ENCODE measurements around the gene LUZP4. TPM values are rescaled to one million over a fixed set of nuclear protein-coding genes. Genes with fewer than 3 reads are reported as not detected.
"Not testable (repeated sequence)": the region's sequence is repeated elsewhere in the genome, so short reads cannot be mapped to it uniquely, and the experiment has no call there.

LUZP4 gene
- total RNA-seq, 1 donor from 2014 or later: not detected

DNA sequence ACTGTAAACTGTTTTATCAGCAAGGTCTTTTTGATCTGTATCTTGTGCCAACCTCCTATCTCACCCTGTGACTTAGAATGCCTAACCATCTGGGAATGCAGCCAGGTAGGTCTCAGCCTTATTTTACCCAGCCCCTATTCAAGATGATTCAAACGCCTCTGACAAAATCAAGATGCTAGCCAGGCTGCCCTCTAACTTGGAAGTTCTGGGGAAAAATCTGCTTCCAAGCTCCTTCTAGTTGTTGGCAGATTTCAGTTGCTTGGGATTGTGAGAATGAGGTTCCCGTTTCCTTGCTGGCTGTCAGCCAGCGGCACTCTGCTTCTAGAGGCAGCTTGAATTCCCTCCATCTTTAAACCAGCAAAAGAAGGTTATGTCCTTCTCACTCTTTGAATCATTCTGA, 34.7 kb downstream of the LUZP4 start:
- Histone ChIP-seq H3K27me3 (ENCODE audit: control insufficient read depth, insufficient read depth, low read length) (peaks cover 3% of the 10 kb centered on the region), H3K4me3 (ENCODE audit: low read depth, low read length) (no peak overlapping the region), H3K36me3 (ENCODE audit: control insufficient read depth, insufficient read depth, low read length) (no peaks in the 10 kb centered on the region)
- DNase-seq (ENCODE audit: low read depth): no peak
- TF ChIP-seq, protein P1, sequence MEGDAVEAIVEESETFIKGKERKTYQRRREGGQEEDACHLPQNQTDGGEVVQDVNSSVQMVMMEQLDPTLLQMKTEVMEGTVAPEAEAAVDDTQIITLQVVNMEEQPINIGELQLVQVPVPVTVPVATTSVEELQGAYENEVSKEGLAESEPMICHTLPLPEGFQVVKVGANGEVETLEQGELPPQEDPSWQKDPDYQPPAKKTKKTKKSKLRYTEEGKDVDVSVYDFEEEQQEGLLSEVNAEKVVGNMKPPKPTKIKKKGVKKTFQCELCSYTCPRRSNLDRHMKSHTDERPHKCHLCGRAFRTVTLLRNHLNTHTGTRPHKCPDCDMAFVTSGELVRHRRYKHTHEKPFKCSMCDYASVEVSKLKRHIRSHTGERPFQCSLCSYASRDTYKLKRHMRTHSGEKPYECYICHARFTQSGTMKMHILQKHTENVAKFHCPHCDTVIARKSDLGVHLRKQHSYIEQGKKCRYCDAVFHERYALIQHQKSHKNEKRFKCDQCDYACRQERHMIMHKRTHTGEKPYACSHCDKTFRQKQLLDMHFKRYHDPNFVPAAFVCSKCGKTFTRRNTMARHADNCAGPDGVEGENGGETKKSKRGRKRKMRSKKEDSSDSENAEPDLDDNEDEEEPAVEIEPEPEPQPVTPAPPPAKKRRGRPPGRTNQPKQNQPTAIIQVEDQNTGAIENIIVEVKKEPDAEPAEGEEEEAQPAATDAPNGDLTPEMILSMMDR (IDR thresholded peaks at IDR 0.05; ENCODE audit: insufficient read depth, low read length, poor library complexity, severe bottlenecking): no peak

DNA sequence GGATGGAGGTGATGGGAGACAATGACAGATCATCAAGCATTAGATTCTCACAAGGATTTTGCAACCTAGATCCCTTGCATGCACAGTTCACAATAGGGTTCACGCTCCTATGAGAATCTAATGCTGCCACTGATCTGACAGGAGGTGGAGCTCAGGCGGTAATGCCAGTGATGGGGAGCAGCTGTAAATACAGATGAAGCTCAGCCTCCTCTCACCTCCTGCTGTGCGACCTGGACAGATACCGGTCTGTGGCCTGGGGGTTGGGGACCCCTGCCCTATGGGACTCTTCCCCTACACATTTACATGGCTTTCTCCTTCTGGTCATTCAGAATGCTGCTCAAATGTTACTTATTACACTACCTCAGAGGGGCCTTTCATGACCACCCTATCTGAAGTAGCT, 39.8 kb downstream of the LUZP4 start:
- not testable (repeated sequence) for H3K4me3 ChIP-seq (ENCODE audit: low read depth, low read length)

DNA sequence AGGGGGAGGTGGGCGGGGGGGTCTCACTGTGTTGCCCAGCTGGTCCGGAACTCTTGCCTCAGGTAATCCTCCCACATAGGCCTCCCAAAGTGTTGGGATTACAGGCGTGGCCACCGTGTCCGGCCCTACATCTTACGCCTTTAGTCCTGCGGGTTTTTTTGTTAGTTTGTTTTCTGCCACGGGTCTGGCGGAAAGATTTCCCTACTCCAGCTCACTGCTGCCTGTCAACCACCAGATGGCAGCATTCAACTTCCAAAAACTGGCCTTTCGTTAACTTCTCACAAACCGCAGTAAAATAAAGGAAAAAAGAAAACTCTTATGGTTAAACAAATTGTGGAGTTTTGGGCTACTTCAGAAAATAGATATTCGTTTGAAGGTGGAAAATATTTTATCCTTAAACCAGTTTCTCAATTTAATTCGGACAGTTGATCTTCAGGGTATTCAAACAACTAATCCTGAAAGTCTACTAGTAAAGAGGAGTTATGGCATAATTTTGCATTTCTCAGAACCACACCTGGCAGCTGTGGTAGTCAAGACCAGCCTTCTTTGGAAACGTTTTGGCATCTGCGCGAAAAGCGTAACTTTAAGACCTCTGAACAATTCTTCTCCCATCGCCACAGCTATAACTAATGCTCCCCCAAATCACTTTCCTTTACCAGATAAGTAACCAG, 41.1 kb downstream of the LUZP4 start:
- DNase-seq (ENCODE audit: low read depth): peak; percentile 14

More for the DNA sequence above, 39.8 kb downstream of the LUZP4 start:
- not testable (repeated sequence) for H3K36me3 ChIP-seq (ENCODE audit: control insufficient read depth, insufficient read depth, low read length); DNase-seq (ENCODE audit: low read depth); H3K27me3 ChIP-seq (ENCODE audit: control insufficient read depth, insufficient read depth, low read length)

DNA sequence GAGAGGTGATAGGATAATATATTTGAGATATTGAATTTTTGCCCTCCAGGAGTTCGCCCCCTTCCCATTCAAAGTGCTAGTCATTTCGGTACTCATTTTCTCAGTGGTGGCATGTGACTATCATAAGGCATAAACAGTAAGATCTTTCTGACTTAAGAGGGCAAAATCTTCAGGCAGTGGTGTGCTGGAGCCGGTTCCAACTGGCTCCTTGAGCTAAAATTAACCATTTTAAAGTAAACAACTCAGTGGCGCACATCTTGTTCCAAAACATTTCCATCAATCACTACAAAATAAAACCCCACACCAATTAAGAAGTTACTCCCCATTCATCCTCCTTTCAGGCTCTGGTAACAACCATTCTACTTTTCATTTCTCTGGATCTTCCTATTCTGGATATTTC, 43.3 kb downstream of the LUZP4 start:
- no peak for DNase-seq (ENCODE audit: low read depth)
- Histone ChIP-seq H3K36me3 (ENCODE audit: control insufficient read depth, insufficient read depth, low read length) (no peaks in the 10 kb centered on the region), H3K4me3 (ENCODE audit: low read depth, low read length) (no peak overlapping the region), H3K27me3 (ENCODE audit: control insufficient read depth, insufficient read depth, low read length) (no peaks in the 10 kb centered on the region)
- TF ChIP-seq, protein P1 (IDR thresholded peaks at IDR 0.05; ENCODE audit: insufficient read depth, low read length, poor library complexity, severe bottlenecking): no peak

More for the DNA sequence above, 41.1 kb downstream of the LUZP4 start:
- H3K27me3 ChIP-seq (ENCODE audit: control insufficient read depth, insufficient read depth, low read length): peaks cover 3% of the 10 kb centered on the region
- H3K4me3 ChIP-seq (ENCODE audit: low read depth, low read length): no peak overlapping the region
- TF ChIP-seq, protein P1 (IDR thresholded peaks at IDR 0.05; ENCODE audit: insufficient read depth, low read length, poor library complexity, severe bottlenecking): peak; percentile 80
- no peaks in the 10 kb centered on the region for H3K36me3 ChIP-seq (ENCODE audit: control insufficient read depth, insufficient read depth, low read length)

DNA sequence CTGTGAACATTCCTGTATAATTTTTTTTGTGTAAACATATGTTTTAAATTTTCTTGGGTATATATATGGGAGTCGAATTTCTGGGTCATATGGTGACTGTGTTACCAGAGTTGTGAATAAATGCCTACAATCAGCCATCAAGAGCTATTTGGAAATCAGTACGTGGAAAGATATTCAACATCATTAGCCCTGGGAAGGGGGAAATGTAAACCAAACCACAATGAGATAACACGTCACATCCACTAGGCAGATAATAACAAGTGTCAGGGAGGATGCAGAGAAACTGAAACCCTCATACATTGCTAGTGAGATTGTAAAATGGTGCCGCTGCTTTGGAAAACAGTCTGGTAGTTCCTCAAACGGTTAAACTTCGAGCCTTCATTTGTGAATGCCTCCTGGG, 43.9 kb downstream of the LUZP4 start:
- Histone ChIP-seq H3K27me3 (ENCODE audit: control insufficient read depth, insufficient read depth, low read length) (no peaks in the 10 kb centered on the region), H3K36me3 (ENCODE audit: control insufficient read depth, insufficient read depth, low read length) (no peaks in the 10 kb centered on the region), H3K4me3 (ENCODE audit: low read depth, low read length) (no peak overlapping the region)
- TF ChIP-seq, protein P1 (IDR thresholded peaks at IDR 0.05; ENCODE audit: insufficient read depth, low read length, poor library complexity, severe bottlenecking): no peak
- DNase-seq (ENCODE audit: low read depth): no peak

DNA sequence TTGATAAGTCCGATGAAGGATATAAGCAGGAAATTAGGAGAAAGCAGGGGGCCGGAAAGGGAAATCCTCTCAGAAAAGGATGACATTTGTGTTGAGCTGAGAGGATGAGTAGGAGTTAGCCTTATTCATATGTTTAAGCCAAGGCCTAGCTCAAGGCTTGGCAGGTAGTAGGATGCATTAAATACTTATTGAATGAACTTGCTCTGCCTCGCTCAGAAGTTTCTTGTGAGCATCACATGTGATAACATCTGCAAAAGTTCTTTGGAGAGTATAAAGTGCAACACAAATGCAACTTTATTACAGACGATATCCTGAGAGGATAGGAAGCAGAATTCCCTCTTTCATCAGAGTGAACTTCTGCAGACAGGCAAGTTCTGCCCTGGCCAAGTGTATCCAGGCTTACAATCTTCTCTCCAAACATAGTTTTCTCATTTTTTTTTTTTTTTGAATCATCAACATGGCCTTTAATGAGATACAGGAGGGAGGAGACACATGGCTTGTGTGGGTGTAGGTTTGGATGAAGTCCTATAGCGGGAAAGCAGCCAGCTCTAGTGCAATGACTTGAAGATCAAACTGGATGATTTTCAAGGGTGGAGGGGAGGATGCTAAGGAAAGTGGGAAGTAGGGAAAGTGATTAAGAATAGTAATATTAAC, 48.1 kb downstream of the LUZP4 start:
- Histone ChIP-seq H3K4me3 (ENCODE audit: low read depth, low read length) (no peak overlapping the region), H3K27me3 (ENCODE audit: control insufficient read depth, insufficient read depth, low read length) (no peaks in the 10 kb centered on the region), H3K36me3 (ENCODE audit: control insufficient read depth, insufficient read depth, low read length) (no peaks in the 10 kb centered on the region)
- TF ChIP-seq, protein P1 (IDR thresholded peaks at IDR 0.05; ENCODE audit: insufficient read depth, low read length, poor library complexity, severe bottlenecking): no peak
- no peak for DNase-seq (ENCODE audit: low read depth)

Measured in kidney epithelial cell (primary cell).